Activated gamma-delta T cell treated with anti-CD3 and anti-CD28 coated beads, Interleukin-2, amount 50 U/mL, for 16 hours (primary cell): ENCODE results near the gene SREBF1.

Source experiments
- DNase-seq: peaks from one replicate; pipeline ENCODE4 v3.0.0-alpha.2; 2020; ENCODE audit warnings: low read depth

Gene SREBF1

DNA sequence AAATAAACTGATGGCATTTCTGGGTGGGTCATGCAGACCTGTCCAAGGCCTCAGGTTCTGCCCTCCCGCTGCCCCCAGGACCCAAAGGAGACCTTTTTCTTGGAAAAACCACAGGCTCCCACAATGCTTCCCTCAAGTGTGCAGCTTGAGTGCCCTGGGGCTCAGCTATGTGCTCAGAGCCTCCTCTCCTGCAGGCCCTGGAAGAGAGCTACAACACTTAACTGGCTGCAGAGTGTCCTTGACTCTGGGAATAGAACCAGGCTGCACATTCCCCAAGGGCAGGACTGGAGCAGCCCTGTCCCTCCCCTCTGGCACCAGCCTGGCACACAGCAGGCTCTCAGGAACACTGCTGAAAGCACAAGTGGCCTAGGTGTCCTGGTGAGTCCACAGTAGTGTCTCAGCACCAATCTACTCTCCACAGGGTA lies 4.8 kb upstream of the SREBF1 start:
- DNase-seq = no peak

DNA sequence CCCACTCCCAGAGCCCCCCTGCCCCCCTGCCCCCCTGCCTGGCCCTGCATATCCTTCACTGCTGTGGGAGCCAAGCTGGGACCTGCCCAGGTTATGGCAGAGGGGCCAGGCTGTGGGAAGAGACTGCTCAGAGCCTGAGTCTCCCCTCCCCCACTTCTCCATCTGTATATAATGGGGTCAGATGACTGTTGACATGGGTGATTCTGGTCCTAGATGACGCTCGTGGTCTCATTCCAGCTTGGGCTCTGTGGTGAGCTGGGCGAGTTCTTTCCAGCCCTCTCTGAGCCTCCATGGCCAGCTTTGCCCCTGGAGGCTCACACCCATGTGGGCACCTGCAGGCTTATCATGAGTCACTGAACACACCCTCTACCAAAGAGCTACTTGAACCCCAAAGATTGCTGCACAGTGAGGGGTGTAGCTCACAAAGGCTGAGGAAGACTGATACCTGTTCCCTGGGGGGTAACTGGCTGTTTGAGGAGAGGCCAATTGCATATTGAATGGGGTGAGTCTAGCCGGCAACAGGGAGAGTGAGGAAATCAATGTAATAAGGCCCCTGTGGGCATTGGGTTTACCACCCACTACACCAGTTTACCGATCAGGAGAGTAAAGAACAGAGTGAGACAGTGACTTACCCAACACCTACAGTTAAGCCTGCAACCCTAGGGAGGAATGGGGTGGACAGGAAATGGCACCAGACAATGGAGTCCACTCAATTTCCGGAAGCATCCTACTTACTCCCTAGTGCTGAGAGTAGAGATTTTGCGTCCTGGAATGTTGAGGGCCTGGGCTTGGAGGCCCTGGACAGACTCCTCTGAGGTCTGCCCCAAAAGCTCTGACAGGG lies 4.2 kb upstream of the SREBF1 start:
- DNase-seq = no peak

DNA sequence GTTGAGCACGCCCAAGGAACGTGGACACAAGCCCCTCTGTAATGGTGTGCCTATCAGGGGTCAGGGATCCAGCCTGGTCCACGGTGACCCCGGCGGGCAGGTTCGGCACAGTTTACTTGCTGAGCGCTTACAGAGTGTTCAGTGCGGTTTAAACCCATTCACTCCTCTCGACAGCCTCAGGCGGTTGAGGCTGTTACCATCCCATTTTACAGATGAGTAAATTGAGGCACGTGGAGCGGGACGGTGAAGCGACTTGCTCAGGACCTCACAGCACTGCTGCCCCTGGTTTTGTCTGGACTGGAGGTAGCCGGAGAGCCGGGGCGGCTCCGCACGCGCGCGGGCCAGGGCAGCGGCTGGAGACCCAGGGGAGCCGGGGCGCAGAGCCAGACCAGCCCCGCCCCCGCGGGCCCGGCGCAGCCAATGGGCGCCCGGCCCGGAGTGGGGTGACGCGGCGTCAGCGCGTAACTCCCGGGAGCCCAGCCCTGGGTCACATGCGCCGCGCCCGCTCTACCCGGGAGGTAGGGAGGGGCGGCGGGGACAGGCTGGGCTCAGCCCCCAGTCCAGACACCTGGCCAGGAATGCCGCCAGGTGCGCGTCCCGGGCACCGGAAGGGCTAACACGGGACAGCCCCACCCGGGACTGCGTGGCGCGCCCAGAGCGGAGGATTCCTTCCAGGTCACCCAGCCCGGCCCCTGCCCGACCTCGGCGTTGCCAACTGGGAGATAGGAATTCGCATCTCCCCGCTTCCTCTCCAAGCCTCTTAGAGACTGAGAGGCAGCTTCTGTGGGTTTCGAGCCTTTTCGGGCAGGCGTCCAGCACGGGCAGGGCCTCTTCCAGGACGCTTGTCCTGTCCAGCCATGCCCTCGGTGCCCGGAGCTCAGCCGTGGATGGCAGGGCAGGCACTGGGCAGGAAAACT lies 3.3 kb upstream of the SREBF1 start:
- peak; percentile 60 for DNase-seq

DNA sequence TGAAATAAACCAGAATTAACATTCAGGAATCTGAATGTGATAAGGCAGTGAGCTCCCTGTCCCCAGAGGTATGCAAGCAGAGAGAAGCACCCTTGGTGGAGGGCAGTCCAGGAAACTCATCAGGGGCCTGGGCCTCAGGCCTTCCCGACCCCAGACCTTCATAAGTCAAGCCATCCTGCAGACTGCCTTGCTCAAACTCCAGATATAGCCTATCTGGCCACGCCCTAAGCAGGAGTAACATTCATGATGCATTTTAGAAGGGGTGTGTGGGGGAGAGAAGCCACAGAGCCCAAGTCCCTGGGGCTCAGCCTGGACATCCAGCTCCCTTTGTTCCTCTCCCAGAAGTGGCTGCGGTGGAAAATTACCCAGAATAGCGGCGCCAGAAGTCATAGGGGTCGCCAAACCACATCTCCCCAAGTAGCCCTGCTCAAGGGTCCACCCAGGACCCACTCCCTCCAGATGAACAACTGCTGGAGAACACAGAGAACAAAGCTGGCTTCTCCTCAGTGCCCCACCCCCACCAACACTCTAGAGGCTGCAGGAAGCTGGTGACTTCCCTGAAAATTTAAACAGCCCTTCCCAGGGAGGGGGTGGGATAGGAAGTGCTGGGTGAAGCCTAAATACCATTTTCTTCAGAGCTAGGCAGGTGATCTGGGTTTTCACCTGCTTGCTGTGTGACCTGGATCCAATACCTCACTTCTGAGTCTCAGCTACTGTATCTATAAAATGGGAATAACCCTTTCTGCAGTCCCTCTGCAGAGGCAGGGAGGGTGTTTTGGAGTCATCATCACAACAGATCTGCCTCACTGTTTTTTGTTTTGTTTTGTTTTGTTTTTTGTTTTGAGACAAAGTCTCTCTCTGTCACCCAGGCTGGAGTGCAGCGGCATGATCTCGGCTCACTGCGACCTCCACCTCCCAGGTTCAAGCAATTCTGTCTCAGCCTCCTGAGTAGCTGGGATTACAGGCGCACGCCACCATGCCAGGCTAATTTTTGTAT lies 1.5 kb upstream of the SREBF1 start:
- no peak for DNase-seq

DNA sequence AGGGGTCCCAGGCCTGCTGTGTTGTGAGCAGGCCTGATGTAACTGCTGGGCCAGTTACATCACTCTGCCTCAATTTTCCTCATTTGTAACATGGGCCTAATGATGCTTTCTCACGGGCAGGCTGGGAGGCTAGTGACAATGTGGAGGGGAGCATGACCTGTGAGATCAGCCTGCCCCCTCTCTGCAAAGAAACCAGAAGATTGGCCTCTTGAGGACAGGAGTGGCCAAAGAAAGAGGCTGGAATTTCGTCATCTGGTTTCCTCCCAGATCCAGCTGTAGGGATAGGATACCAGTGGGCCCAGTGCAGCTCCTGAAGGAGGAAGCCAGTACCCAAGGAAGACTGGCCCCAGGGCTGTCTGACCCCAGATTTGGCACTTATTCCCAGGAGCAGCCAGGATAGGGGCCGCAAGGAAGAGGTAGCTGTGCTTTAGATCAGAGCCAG lies 615 bp upstream of the SREBF1 start:
- DNase-seq = no peak

DNA sequence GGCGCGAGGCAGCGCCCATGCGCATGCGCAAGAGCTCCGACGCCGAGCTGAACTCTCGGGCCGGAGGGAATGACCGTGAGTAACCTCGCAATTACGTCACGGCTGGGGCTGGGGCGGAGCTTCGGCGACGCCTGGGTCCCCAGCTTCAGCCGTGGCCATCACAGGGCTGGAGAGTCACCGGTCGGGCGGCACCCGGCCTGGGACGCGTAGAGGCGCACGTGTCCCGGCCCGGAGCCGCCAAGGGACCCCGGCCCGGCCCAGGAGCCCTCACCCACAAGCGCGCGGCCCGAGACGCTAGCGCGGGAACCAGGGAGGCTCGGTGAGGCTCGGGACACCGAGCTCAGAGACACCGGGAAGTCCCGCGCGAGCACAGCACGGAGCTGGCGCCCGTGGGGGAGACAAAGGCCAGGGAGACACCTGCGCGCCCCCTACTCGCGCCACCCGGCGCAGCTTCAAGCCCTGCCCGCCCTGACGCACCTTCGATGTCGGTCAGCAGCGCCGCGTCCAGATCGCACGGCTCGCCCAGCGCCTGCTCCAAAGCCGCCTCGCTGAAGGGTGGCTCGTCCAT lies 452 bp downstream of the SREBF1 start:
- DNase-seq = peak; percentile 91

DNA sequence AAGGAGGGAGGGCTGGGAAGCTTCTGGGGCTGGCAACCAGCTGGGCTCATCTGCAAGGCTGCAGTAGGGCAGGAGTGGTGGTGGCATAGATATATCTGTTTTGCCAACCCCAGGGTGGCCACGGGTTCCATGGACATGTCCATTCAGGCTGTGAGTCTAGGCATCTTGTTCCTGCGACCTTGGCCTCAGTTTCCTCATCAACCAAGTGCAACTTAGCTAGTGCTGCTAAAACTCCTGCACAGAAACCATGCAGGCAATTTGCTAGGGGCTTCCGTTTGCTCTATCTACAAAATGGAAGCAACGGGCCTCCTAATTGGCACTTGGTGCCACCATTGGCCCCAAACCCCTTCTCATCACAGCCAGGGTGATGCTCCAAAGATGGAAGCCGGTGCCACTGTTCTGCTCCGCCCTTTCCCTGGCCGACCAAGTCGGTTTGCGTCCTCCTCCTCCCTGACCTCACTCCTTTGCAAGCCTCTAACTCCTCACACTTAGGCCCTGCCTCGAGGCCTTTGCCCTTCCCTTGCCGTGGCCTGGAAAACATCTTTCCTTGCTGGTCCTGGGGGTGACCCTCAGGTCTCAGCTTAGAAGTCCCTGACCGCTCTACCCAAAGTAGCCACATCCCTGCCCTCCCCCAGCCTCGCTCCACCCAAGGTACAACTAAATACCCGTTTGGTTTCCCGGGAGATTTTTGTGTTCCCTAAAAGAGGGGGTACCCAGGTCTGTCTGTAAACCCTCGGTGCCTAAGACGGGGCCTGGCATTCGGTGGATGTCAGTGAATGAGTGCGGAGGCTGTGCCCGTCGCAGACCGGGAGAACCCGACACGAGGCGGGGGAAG lies 1.2 kb downstream of the SREBF1 start:
- no peak for DNase-seq

DNA sequence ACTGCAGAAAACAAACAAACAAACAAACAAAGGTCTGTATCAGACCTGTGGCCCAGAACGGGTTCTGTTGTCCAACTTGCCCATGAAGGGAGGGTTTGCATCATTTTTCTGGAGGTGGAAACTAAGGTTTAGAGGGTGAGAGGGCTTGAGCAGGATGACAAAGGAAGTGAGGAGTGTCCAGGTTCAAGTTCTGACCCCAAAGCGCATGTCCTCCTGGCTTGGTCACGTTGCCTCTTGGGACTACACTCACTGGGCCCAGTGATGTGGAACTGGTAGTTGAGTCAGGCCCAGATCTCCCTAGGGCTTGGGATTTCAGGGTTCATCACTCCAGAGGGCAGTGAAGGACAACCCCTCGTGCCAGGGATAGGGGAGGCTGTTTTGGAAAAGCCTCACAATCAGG lies 1.8 kb downstream of the SREBF1 start:
- no peak for DNase-seq

DNA sequence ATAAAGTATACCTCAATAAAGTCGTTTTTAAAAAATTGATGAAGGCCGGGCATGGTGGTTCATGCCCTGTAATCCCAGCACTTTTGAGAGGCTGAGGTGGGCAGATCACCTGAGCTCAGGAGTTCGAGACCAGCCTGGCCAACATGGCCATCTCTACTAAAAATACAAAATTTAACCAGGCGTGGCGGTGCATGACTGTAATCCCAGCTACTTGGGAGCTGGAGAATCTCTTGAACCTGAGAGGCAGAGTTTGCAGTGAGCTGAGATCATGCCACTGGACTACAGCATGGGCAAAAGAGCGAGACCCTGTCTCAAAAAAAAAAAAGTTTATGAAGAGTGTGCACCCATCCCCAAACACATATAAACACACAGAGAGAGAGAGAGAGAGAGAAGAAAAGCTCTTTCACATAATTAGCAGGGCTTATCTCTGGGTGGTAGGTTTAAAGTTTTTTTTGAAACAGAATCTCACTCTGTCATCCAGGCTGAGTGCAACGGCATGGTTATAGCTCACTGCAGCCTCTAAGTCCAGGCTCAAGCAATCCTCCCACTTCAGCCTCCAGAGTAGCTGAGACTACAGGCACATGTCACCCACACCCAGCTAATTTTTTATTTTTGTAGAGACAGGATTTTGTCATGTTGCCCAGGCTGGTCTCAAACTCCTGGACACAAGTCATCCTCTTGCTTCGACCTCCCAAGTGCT lies 3.0 kb downstream of the SREBF1 start:
- no peak for DNase-seq

DNA sequence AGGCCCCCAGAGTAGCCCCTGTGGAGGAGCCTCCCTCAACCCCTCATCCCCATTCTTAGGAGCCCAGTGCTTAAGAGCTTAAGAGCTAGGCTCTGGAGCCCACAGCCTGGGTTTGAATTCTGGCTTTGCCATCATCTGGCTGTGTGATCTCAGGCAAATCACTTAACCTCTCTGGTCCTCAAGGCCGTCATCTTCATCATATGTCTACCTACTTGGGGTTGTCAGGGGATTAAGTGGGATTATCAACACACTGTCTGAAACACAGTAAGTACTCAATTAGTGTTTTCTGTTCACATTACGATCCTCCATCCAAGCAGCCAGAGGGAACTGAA lies 4.8 kb downstream of the SREBF1 start:
- no peak for DNase-seq

DNA sequence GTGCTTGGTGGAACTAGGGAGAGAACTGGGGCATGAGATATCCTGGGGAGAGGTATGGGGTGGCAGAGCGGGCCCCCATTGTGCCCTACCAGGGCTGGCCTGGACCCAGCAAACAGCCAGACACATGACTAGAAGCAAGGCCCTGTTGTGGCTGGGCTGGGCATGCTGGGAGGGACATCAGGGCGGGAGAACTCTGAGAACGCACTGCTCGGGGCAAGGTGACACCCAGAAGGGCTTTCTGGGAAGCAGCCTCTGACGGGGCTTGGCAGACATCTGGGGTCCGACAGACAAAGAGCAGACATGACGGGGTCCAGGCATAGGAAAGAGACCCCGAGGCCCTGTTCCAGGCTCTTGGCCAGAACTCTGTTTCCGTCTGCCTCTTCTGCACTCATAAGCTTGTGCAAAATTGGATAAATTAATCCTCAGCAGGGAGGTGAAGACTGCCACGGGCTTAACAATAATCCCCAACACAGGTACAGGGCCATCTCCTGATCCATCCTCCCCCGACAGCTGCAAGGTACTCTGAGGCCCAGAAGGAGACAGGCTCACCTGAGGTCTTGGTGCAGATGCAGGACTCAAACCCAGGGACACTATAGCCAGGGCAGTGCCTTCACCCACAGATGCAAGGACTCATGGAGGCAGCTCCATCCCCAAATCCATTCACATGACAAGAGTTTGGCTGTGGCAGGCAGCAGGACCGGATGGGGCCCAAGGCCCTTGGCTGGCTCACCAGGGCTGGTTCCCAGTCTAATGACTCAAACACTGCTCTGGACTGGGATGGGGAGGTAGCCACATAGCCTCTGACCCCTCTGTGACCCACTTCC lies 5.4 kb downstream of the SREBF1 start:
- DNase-seq = no peak

DNA sequence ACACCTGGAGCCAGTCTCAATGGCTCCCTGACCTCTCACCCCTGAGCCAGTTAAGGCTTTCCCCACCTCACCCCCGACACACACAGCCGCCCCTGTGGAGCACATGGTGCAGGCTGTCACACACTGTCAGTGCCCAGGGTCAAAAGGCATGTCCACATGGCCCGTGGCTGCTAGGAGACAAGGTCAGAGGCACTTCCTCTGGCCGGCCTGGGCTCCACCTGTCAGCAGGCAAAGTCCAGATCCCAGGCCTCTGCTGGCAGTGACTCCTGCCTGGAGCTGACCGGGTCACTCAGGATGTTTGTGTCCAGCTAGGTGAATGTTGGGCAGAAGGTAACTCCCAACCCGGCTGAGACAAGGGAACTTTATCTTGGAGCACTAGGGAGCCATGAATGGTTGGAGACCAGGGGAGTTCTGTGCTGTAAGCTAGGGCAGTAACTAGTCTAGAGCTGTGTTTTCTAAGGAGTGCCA lies 6.0 kb downstream of the SREBF1 start:
- DNase-seq = no peak

DNA sequence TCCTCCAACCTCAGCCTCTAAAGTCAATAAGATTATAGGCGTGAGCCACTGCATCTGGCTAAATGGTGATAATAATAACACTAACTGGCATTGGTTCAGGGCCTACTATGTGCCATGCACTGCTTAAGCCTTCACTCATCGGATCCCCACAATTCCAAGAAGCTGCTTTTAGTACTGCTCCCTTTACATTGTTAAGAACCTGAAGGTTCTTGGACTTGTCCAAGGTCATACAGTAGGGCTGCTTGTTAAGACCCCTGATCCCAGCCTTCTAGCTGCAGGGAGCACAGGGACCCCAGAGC lies 6.6 kb downstream of the SREBF1 start:
- no peak for DNase-seq

DNA sequence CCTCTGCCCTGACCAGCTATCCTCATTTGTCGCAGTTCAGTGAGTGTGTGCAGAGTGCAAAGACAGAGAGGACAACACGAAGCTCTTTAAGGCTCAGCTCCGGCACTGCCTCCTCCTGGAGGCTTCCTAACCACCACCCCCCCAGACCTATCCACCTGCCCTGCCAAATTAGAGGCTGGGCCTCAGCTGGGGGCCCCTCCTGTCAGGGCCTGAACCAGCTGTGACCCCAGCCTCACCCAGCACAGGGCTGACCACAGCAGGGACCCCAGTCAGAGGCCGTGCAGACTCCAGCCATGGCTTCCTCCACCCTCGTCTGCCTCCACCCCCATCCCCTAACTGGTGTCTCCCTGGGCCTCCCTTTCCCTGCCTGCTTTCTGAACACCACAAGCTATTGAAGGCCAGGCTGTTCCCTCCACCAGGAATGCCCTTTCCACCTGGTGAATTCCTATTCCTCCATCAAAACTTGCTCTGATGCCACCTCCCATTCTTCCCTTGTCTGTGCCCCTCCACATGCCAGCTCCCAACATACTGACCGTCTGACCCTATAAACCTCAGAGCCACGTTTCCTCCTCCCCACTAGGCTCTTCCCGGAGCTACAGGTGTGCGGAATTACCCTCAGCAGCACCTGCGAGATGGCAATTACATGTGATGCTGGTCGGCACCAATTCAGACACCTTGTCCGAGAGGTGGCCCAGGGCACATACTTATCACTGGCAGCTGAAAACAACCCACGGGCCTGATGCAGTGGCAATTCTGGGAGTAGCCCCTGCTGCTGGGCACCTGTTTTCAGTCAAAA lies 8.8 kb downstream of the SREBF1 start:
- no peak for DNase-seq

DNA sequence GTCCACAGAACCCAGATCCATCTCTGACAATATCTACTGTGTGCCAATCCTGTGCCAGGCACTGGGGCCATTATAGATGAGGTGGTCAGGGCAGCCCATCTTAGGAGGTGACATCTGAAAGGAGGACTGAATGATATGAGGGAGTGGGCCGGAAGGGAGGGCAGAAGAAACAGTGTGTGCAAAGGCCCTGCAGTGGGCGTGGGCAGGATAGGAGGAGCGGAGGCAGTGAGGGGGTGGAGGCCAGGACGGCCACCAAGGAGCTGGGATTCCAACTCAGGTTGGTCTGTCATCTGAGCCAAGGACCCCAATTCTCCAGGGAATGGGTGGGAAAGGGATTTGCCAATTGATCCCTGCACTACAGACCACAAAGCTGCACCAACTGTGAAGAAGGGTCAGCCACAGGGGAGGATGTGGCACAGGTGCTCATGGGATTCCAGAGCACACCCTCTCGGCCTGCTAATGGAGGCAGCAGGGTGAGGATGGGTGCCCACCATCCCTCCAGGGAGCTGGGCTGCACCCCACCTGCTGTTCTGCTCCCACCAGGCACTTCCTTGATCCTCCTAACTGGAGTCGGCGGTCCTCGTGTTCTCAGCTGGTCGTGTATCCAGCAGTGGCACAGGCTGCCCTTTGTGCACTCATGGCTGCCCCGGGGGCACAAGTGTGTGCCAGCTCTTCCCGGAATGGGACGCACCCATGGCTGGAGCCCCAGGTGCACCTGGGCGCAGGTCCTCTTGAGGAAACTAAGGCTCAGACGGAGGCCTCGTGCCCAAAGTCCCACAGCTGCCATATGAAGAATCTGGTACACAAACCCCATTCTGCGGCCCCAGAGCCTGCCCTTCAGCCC lies 9.6 kb downstream of the SREBF1 start:
- no peak for DNase-seq

DNA sequence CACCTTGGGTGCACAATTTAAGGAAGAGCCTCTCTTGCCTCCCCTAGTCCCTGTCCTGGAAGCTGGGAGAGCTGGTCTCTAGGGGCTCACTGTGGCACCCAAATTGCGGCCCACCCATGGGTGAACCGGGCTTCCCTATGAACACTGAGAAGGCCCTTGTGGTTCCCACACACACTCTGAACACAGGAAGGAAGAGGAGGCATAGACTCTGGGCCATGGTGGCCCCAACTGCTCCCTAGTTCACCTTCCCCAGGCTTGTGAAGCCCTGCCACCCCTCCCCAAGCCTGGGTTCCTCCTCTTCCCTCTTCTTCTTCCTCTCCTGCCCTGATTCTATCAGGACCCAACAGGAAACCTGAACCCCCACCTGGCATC lies 10.5 kb downstream of the SREBF1 start:
- no peak for DNase-seq

DNA sequence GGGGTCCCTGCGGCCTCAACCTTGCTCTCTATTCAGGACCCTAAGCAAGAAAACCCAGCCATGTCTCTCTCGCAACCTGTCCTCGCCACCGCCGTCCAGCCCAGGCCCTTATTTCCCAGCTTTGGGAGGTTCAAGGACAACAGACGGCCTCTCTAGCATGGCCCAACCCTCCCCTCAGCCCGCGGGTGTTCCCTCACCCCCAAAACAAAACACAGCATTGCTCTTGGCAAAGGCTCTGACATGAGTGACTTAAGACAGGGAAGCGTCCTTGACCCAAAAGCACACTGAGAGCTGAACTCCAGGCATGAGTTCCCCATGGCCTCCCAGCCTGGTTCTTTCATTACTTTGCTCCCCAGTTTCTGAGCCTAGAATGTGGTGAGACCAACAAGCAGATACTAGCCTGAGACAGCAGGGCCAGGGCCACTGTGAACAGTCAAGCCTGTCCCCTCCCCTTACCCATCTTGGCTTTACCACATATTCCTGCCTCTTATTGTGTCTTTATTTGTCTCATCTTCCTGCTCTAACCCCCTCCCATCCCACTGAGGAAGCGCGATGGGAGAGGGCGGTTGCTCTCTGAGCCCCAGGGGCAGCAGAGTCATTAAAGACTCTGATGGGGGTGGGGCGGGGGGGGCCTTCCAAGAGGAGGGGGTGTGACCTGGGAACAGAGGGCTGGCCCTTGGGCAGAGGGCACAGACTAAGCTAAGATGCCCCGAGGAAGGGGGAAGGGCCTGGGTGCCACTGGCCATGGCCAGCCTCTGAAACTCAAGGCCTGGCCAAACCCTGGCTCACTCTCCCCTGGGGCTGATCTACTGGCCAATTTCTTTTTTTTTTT lies 11.8 kb downstream of the SREBF1 start:
- no peak for DNase-seq
